Endothelial cell of umbilical vein (primary cell): Measurements from ENCODE around the gene FNBP1. TPM values are rescaled to one million over a fixed set of nuclear protein-coding genes. Genes with fewer than 3 reads are reported as not detected.

Experiments used
- BruUV-seq: library from RNA; stranded (reverse); fragments of 400-500 nt; replicated peaks from 2 replicates; lab custom pipeline; 2021; lab: Mats Ljungman, UMichigan
- CTCF ChIA-PET: fragments of 300-600, 350-600 bp; sonication (Branson Sonifier 250); formaldehyde crosslinking; loops from one replicate; lab custom pipeline; 2021; ENCODE audit warnings: antibody characterized with exemption, inconsistent platforms; lab: Charles Lee
- POLR2A ChIA-PET: fragments of 300-600, 350-600 bp; sonication (Branson Sonifier 250); formaldehyde crosslinking; loops from one replicate; lab custom pipeline; 2021; ENCODE audit warnings: antibody characterized with exemption, inconsistent platforms; lab: Charles Lee
- DNase-seq: peaks from one replicate; pipeline ENCODE4 v3.0.0-alpha.2; 2011; ENCODE audit warnings: low read depth, low spot score
- FAIRE-seq: peaks from 2 replicates; lab custom pipeline; 2011; peaks lifted over from hg19 to GRCh38; lab: Jason Lieb, UNC
- H2AFZ ChIP-seq: 2 replicates; pipeline ENCODE4 v1.6.0; 2012; ENCODE audit warnings: low read depth, low read length, control low read depth, inconsistent platforms
- H3K27ac ChIP-seq: 2 replicates; pipeline ENCODE4 v1.5.1; 2011; ENCODE audit warnings: low read depth, mild to moderate bottlenecking, control low read depth, low read length, moderate library complexity; ENCODE audit not compliant: insufficient read depth
- H3K27me3 ChIP-seq, 2 experiments: 2 replicates each; pipeline versions ENCODE4 v1.6.0 to v1.6.1; 2011; ENCODE audit warnings: low read length in 2 of 2, mixed read lengths in 1 of 2; ENCODE audit not compliant: control insufficient read depth in 2 of 2, insufficient read depth in 2 of 2
- H3K36me3 ChIP-seq, 2 experiments: 2 replicates in 1 of 2; 3 replicates in 1 of 2; pipeline ENCODE4 v1.5.1; 2011; ENCODE audit warnings: low read length in 2 of 2, mild to moderate bottlenecking in 1 of 2, moderate library complexity in 1 of 2; ENCODE audit not compliant: control insufficient read depth in 2 of 2, insufficient read depth in 2 of 2; ENCODE audit errors: extremely low read depth in 1 of 2
- H3K4me1 ChIP-seq: 3 replicates; pipeline ENCODE4 v1.5.1; 2011; ENCODE audit warnings: mild to moderate bottlenecking, low read length; ENCODE audit not compliant: control insufficient read depth, insufficient read depth; ENCODE audit errors: extremely low read depth
- H3K4me2 ChIP-seq: 2 replicates; pipeline ENCODE4 v1.6.1; 2011; ENCODE audit warnings: low read length, control low read depth, mixed read lengths; ENCODE audit not compliant: insufficient read depth
- H3K4me3 ChIP-seq, 3 experiments: fragments of 200-600 bp in 1 of 3; sonication (generic), shearing (Covaris generic) in 1 of 3; replicated peaks in 1 of 3; 2 replicates each; pipeline ENCODE4 v1.5.1; 2011 to 2016; ENCODE audit warnings: control low read depth in 3 of 3, low read length in 3 of 3, mild to moderate bottlenecking in 2 of 3, inconsistent platforms in 1 of 3, low read depth in 1 of 3, moderate library complexity in 1 of 3; ENCODE audit not compliant: insufficient read depth in 1 of 3
- H3K79me2 ChIP-seq: 2 replicates; pipeline ENCODE4 v1.6.0; 2012; ENCODE audit warnings: low read length, inconsistent platforms; ENCODE audit not compliant: control insufficient read depth, insufficient read depth
- H3K9ac ChIP-seq: replicated peaks from 2 replicates; pipeline ENCODE3; 2011; ENCODE audit warnings: low read length, control low read depth; ENCODE audit not compliant: insufficient read depth; ENCODE audit errors: extremely low read depth
- H3K9me1 ChIP-seq: replicated peaks from 3 replicates; pipeline ENCODE4 v1.6.0; 2011; ENCODE audit warnings: mild to moderate bottlenecking, low read length; ENCODE audit not compliant: control insufficient read depth, insufficient read depth; ENCODE audit errors: extremely low read depth
- H3K9me3 ChIP-seq: replicated peaks from 2 replicates; pipeline ENCODE4 v1.5.1; 2012; ENCODE audit warnings: low read length, inconsistent platforms; ENCODE audit not compliant: control insufficient read depth, insufficient read depth
- H4K20me1 ChIP-seq: replicated peaks from 2 replicates; pipeline ENCODE3; 2011; ENCODE audit warnings: mild to moderate bottlenecking, low read length; ENCODE audit not compliant: control insufficient read depth, insufficient read depth; ENCODE audit errors: extremely low read depth
- FOS ChIP-seq: IDR thresholded peaks from 2 replicates; pipeline ENCODE4 v1.6.1; 2011; ENCODE audit warnings: mild to moderate bottlenecking, low read length, moderate library complexity, borderline replicate concordance; ENCODE audit not compliant: insufficient read depth
- GATA2 ChIP-seq: IDR thresholded peaks from 2 replicates; pipeline ENCODE4 v1.7.0; 2011; ENCODE audit warnings: low read depth, mild to moderate bottlenecking, moderate library complexity, mixed read lengths, low read length; ENCODE audit not compliant: insufficient read length, insufficient read depth
- JUN ChIP-seq: IDR thresholded peaks from 2 replicates; pipeline ENCODE4 v1.6.1; 2011; ENCODE audit warnings: borderline replicate concordance, low read depth; ENCODE audit not compliant: insufficient read length, insufficient read depth
- MYC ChIP-seq: IDR thresholded peaks from one replicate; pipeline ENCODE4 v1.6.1; 2011; ENCODE audit warnings: mild to moderate bottlenecking, low read depth, low read length
- POLR2AphosphoS5 ChIP-seq: IDR thresholded peaks from 2 replicates; pipeline ENCODE4 v1.6.1; 2012; ENCODE audit warnings: low read depth, mild to moderate bottlenecking, control low read depth, low read length, moderate library complexity; ENCODE audit not compliant: insufficient read depth
- dilution Hi-C: fragments of 300-500 bp; cut with MboI; formaldehyde crosslinking; loops from one replicate; pipeline ENCODE4 v1.15.0; 2019; ENCODE audit warnings: low sequenced_read_pairs; ENCODE audit not compliant: extremely low pct_ligation_motif_present
- intact Hi-C: fragments of 100-400 bp; cut with micrococcal nuclease; formaldehyde crosslinking; loops from one replicate; pipeline ENCODE4 v1.10.0; 2022
- polyA plus RNA-seq, 4 experiments: library from polyadenylated mRNA; depleted of rRNA in 3 of 4; stranded (reverse) in 3 of 4; unstranded in 1 of 4; fragments of >200 nt; gene quantifications; 2 replicates each; pipeline versions ENCODE4 v1.2.1 to v1.2.3, GENCODE V29; 2011 to 2012; ENCODE audit warnings: missing spikeins in 1 of 4
- total RNA-seq: library from RNA; stranded (reverse); gene quantifications from 2 replicates; pipeline ENCODE4 v1.2.3, GENCODE V29; 2021
- TF ChIP-seq, protein P1 (sequence below), 2 donors: IDR thresholded peaks; 1 replicate in 1 of 2; 2 replicates in 1 of 2; pipeline ENCODE4 v1.5.1; 2011; ENCODE audit warnings: low read length in 2 of 2, mild to moderate bottlenecking in 2 of 2, moderate library complexity in 2 of 2, control low read depth in 1 of 2, inconsistent platforms in 1 of 2, low read depth in 1 of 2; ENCODE audit not compliant: insufficient read depth in 1 of 2; ENCODE audit errors: extremely low read depth in 1 of 2

Gene FNBP1
- total and polyA plus RNA-seq, 2 donors (not counting 3 experiments of a cell fraction or from before 2014, with no cell fraction given) = 10.9 to 43.9 TPM

DNA sequence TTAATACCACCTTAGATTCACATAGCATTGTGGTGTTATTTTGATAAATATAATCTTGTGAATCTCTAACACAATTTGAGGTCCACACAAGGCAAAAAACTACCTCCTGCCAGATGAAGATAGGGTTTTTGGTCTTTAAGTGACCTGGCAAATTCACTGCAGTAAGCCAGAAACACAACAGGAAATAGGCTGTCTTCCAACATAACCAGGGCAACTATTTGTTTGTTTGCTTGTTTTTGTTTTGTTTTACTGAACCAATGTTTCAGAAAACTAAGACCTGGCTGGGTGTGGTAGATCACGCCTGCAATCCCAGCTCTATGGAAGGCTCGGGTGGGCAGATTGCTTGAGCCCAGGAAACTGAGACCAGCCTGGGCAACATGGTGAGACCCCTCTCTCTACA, 112.2 kb downstream of the FNBP1 start:
- H3K36me3 ChIP-seq = peaks cover 2 to 9% of the 10 kb centered on the region in 2 experiments
- FAIRE-seq = no peak
- H3K4me1 ChIP-seq = peaks cover 7% of the 10 kb centered on the region
- H2AFZ ChIP-seq = no peak overlapping the region
- no peaks in the 10 kb centered on the region for H3K27me3 ChIP-seq
- POLR2A ChIA-PET = no interaction called here
- intact Hi-C loops = no loop called here
- BruUV-seq = no TSS peak
- no peak overlapping the region for H3K4me2 ChIP-seq
- CTCF ChIA-PET = no interaction called here
- dilution Hi-C loops = no loop called here
- no peak overlapping the region for H3K27ac ChIP-seq
- no peaks in the 10 kb centered on the region for H3K79me2 ChIP-seq
- DNase-seq = no peak
- no peak overlapping the region for H3K4me3 ChIP-seq
- H3K9ac ChIP-seq = no peak overlapping the region
- H4K20me1 ChIP-seq = no peaks in the 10 kb centered on the region
- H3K9me1 ChIP-seq = no peaks in the 10 kb centered on the region
- H3K9me3 ChIP-seq = no peaks in the 10 kb centered on the region
- TF ChIP-seq, protein P1, sequence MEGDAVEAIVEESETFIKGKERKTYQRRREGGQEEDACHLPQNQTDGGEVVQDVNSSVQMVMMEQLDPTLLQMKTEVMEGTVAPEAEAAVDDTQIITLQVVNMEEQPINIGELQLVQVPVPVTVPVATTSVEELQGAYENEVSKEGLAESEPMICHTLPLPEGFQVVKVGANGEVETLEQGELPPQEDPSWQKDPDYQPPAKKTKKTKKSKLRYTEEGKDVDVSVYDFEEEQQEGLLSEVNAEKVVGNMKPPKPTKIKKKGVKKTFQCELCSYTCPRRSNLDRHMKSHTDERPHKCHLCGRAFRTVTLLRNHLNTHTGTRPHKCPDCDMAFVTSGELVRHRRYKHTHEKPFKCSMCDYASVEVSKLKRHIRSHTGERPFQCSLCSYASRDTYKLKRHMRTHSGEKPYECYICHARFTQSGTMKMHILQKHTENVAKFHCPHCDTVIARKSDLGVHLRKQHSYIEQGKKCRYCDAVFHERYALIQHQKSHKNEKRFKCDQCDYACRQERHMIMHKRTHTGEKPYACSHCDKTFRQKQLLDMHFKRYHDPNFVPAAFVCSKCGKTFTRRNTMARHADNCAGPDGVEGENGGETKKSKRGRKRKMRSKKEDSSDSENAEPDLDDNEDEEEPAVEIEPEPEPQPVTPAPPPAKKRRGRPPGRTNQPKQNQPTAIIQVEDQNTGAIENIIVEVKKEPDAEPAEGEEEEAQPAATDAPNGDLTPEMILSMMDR (IDR thresholded peaks at IDR 0.05; ENCODE audit: extremely low read depth in 1 of 2, insufficient read depth in 1 of 2, low read depth in 1 of 2, low read length in 2 of 2) = no peak
- TF ChIP-seq FOS (no peak), POLR2AphosphoS5 (no peak), JUN (no peak), GATA2 (no peak), MYC (no peak)
